ENCODE results near the gene SPINK6.

Gene SPINK6

DNA sequence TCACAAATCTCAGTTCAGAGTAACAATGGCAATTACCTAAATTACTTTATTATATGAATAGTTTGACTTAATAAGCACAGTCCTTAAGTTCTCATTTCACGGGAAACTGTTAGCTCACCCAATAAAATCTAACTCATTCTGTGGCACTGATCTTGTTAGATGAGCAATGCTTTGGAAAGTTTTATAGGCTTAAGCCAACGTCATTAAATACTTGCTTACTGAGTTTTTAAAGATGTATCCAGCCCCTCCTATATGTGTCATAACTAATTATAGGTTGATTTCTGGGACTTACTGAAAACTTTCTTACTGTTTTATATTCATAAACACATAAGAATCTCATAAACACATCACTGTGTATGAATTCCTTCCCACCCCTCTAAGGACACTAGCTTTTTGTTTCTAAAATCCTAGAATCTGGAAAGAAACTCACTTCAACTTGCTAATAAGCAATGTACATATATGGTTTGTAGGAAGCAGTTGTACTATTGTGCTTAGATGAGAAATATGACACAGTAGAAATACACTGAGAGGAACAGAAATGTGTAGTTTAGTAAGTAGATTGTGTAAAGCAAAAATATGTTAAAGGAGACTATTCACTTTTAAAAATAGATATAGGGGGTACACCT lies 21.4 kb downstream of the SPINK6 start:
- DNase-seq, result no peak

DNA sequence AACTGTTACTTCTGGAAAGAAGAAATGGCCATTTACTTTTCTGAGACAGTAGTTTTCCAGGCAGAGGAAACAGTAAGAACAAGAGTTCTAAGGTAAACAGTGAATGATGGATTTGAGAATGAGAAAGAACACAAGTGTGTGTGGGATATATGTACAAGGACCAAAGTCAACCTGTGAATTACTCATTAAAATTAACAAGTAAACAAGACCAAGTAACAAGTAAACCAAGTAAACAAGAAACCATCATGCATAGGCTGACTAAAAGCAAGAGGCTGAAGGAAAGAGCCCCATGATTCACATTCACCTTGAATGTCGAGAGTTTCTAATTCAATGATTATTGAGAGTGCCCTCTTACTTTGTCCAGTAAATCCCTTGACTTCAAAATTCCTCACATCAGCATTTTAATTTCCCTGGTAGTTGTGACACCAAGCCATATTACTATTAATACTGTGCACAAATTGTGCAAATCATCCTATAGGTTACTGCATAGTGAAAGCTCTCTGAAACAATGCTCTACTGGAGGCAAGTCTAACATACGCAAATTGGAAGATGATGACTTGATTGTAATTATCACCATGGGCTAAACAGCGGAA lies 25.6 kb downstream of the SPINK6 start:
- DNase-seq, result no peak

DNA sequence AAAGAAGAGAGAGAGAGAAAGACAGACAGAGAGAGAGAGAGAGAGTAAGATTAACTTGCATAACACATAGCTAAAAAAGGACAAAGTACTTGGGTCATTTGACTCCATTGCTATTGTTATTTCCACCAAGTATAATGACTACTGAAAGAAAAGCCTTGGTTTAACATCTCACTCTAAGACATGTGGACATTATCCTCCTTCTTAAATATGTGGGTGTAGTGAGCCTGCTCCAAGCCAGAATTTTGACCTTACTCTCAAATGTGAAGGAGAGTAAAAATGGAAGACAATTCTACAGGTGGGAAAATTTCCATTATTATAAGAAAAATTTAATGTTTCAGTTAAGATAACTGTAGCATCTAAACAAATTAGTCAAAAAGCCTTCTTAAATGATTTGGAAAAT lies 27.0 kb downstream of the SPINK6 start:
- no peak for DNase-seq

DNA sequence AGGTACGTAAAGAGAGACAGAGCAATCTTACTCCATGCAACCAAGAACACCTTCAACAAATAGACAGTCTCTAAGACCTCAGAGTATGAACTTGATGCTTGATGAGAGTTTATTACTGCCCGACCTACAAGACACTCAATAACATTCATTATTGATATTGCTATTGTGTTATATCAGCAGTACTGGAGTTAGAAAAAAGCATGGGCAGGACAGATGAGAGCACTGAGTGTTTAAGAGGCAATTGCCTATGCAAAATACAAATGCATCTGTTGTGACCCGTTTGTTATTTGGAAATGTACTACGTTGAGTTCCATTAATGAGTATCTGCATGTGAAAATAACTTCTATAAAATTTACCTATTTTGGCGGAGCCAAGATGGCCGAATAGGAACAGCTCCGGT lies 27.4 kb downstream of the SPINK6 start:
- DNase-seq, result no peak

DNA sequence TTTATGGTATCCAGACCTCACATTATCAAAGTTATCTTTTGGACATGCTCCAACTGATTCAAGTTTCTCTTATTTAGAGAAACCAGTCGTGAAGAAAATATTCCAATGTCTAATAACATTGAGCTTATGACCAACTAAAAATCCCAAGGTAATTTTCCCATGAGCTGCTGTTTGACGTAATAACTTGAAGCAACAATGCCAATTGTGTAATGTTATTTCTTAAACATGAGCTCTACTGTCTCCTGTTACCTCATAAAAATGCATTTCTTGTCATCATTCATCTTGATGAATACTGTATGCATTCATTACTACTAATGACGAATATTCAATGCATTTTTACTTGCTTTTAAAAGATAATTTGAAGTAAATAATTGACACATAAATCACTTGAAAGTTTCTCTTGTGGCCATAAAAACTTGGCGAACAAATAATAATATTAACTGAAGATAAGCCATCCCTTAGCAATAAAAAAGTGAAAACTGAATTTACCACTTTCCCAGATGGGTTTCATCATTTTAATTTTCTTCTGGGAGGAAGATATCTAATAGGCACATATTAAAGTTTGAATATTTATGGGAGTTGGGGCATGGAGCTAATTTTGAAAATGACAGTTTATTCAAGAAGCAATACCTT lies 35.1 kb downstream of the SPINK6 start:
- DNase-seq, result no peak

DNA sequence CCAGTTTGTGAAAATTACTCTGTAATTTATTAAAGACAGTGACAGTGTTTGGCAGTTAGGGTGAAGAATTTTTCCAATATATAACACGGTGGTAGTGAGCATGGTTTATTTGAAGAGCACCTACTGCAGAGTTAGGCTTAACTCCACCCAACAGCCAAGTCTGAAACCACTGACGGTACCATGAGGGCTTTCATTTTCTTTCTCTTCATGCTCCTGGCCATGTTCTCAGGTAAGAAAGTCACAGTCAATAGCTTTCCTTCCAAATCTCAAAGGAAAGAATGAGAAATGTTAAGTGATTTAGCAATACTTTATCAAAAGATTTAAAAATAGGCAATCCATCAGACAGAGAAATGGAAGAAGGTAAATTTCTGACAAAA lies 35.6 kb downstream of the SPINK6 start, which contains the start of gene MARCOL:
MARCOL (plus strand) TSS at position 108 of the 377 bp plus-strand sequence; CDS start at position 181, 73 bp downstream.
- DNase-seq, result no peak

DNA sequence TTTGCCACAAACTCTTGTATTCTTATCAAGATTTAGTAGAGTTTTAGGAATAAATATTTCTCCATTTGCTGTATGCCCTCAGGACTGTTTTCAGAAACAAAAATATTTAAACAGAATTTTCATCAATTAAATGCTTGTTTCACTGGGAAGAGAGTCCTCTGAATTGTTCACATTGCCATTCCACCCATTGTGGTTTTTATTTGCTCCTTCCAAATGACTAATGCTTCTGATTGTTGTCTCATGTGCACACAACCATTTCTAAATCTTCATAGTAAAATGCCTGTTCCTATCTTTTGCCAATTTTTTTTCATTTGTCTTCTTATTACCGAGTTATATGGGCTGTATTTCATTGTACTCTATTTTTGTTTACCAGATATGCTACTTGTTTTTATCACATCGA lies 46.1 kb downstream of the SPINK6 start:
- DNase-seq, result no peak

DNA sequence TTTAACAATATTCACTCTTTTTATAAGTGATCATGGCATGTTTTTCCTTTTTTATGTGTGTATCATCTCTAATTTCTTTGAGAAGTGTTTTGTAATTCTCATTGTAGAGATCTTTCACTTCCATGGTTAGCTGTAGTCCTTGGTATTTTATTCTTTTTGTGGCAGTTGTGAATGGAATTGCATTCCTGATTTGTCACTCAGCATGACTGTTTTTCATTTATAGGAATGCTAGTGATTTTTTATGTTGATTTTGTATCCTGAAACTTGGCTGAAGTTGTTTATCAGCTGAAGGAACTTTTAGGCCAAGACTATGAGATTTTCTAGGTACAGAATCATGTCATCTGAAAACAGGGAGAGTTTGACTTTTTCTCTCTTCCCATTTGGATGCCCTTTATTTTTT lies 52.6 kb downstream of the SPINK6 start:
- DNase-seq, result no peak

DNA sequence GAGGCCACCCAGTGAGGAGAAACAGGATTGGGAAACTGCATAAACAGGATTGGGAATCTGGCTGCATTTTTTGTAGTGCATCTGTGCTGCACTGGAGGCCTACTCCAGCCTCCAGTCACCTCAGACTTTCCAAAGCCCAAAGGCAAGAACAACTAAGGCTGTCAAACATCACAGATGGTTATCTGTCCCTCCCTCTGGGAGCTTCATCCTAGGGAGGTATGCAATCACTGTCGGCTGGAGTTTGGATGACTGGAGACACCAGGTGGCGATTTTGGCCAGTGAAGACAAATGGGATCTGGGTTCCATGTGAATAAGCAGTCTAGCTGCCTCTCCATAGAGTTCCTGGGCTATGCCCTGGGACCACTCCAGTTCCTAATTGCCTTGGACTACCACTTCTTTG lies 56.4 kb downstream of the SPINK6 start:
- no peak for DNase-seq

DNA sequence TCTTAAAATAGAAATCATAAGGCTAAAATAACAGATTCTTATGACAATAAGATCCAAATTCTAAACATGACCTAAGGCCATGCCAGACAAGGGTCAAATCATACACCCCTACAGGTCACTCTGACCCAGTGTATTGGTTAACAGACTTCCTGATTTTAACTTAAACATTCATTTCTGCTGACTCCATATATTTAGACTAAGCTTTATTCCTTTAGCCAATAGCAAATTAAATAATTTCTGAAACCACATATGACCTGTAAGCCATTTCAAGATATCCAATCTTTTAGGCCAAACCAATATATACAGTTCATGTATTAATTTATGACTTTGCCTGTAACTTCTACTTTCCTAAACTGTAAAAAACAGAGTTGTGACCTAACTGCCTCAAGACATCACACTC lies 58.4 kb downstream of the SPINK6 start:
- no peak for DNase-seq

All from NCI-H187 (cell line).